Thoracic aorta (tissue), 2 donors: Measurements from ENCODE around the gene TMEM255B. TPM values are rescaled to one million over a fixed set of nuclear protein-coding genes. Genes with fewer than 3 reads are reported as not detected.
A peak's percentile ranks its signal among the peaks of the same experiment; 100 is the strongest.

Experiments used
- ATAC-seq: fragments of 150-250 bp; one replicate; pipeline ENCODE4 v1.8.0; 2017; ENCODE audit warnings: low read depth; ENCODE audit not compliant: insufficient number of reproducible peaks, low FRiP score
- DNase-seq: peaks from one replicate; pipeline ENCODE4 v3.0.0-alpha.2; 2020; ENCODE audit warnings: low spot score
- H3K27ac ChIP-seq, 2 donors: fragments of 200-600 bp; sonication (generic); 1 replicate in 1 of 2; 2 replicates in 1 of 2; pipeline ENCODE4 v1.5.1; 2016; ENCODE audit warnings: mild to moderate bottlenecking in 2 of 2, moderate library complexity in 2 of 2
- H3K27me3 ChIP-seq: fragments of 200-600 bp; sonication (generic); replicated peaks from 2 replicates; pipeline ENCODE4 v1.6.0; 2016; ENCODE audit warnings: mild to moderate bottlenecking; ENCODE audit not compliant: insufficient read depth
- H3K36me3 ChIP-seq: fragments of 200-600 bp; sonication (generic); one replicate; pipeline ENCODE4 v1.5.1; 2016
- H3K4me1 ChIP-seq, 2 donors: fragments of 200-600 bp; sonication (generic); 1 replicate in 1 of 2; 2 replicates in 1 of 2; pipeline versions ENCODE4 v1.5.1 to v1.6.0; 2016; ENCODE audit warnings: low read depth in 2 of 2, mild to moderate bottlenecking in 1 of 2; ENCODE audit not compliant: control insufficient read depth in 1 of 2
- H3K4me3 ChIP-seq: fragments of 200-600 bp; sonication (generic); 2 replicates; pipeline ENCODE4 v1.5.1; 2016; ENCODE audit warnings: mild to moderate bottlenecking
- H3K9me3 ChIP-seq: fragments of 200-600 bp; sonication (generic); 2 replicates; pipeline ENCODE4 v1.5.1; 2016
- CTCF ChIP-seq: fragments of 200-600 bp; sonication (generic); IDR thresholded peaks from one replicate; pipeline ENCODE4 v1.5.1; 2019; ENCODE audit warnings: antibody characterized with exemption
- total RNA-seq, 2 donors: library from RNA; depleted of rRNA; stranded (reverse); fragments of >200 nt; gene quantifications; one replicate each; pipeline versions ENCODE4 v1.1.0 to v1.2.3, GENCODE V29; 2016

TMEM255B gene
- total RNA-seq, 2 donors from 2014 or later, result 11.2 to 14.9 TPM

GRCh38 chr13:113839536-113840204 lies 80.6 kb downstream of the TMEM255B start:
- TF ChIP-seq CTCF, result no peak
- H3K4me3 ChIP-seq, result no peak overlapping the region
- peaks cover 35 to 46% of the 10 kb centered on the region in 2 donors for H3K4me1 ChIP-seq
- no peaks in the 10 kb centered on the region for H3K9me3 ChIP-seq
- peak overlapping the region; percentile 41 to 71 for H3K27ac ChIP-seq
- H3K36me3 ChIP-seq, result peaks cover 39% of the 10 kb centered on the region
- DNase-seq (no peak), ATAC-seq (no peak)
- H3K27me3 ChIP-seq, result no peaks in the 10 kb centered on the region

- H3K27ac ChIP-seq, result peak overlapping the region; percentile 41 to 71
- H3K4me3 ChIP-seq, result no peak overlapping the region
- peaks cover 44 to 56% of the 10 kb centered on the region in 2 donors for H3K4me1 ChIP-seq
- no peaks in the 10 kb centered on the region for H3K9me3 ChIP-seq
- DNase-seq, result no peak
- peaks cover 35% of the 10 kb centered on the region for H3K36me3 ChIP-seq
- H3K27me3 ChIP-seq, result no peaks in the 10 kb centered on the region
- ATAC-seq, result no peak
- no peak for TF ChIP-seq CTCF
Observed at GRCh38 chr13:113840541-113841352, 81.7 kb downstream of the TMEM255B start.

GRCh38 chr13:113841353-113841650 lies 82.3 kb downstream of the TMEM255B start:
- H3K27me3 ChIP-seq, result no peaks in the 10 kb centered on the region
- ATAC-seq, result no peak
- H3K36me3 ChIP-seq, result peaks cover 33% of the 10 kb centered on the region
- no peak overlapping the region for H3K4me3 ChIP-seq
- no peaks in the 10 kb centered on the region for H3K9me3 ChIP-seq
- peaks cover 44 to 60% of the 10 kb centered on the region in 2 donors for H3K4me1 ChIP-seq
- DNase-seq, result no peak
- TF ChIP-seq CTCF, result no peak
- no peak overlapping the region for H3K27ac ChIP-seq

GRCh38 chr13:113842336-113843062 lies 83.5 kb downstream of the TMEM255B start:
- Histone ChIP-seq H3K4me3 (no peak overlapping the region), H3K9me3 (no peaks in the 10 kb centered on the region), H3K27me3 (no peaks in the 10 kb centered on the region), H3K4me1 (peaks cover 37 to 52% of the 10 kb centered on the region in 2 donors), H3K36me3 (peaks cover 38% of the 10 kb centered on the region), H3K27ac (no peak overlapping the region)
- TF ChIP-seq CTCF, result no peak
- DNase-seq, result no peak
- ATAC-seq, result no peak

GRCh38 chr13:113843063-113843654 lies 84.1 kb downstream of the TMEM255B start:
- H3K27me3 ChIP-seq, result no peaks in the 10 kb centered on the region
- no peak overlapping the region for H3K27ac ChIP-seq
- ATAC-seq, result no peak
- H3K9me3 ChIP-seq, result no peaks in the 10 kb centered on the region
- no peak for DNase-seq
- H3K4me1 ChIP-seq, result peaks cover 32 to 46% of the 10 kb centered on the region in 2 donors
- TF ChIP-seq CTCF, result no peak
- H3K4me3 ChIP-seq, result no peak overlapping the region
- H3K36me3 ChIP-seq, result peaks cover 38% of the 10 kb centered on the region
